Endometrial microvascular endothelial cells (primary cell): ENCODE measurements around the gene DBNL. TPM values are rescaled to one million over a fixed set of nuclear protein-coding genes. Genes with fewer than 3 reads are reported as not detected.

Experiments used
- in situ Hi-C: cut with HindIII; loops from 2 replicates; pipeline ENCODE4 v1.10.0; 2017; ENCODE audit warnings: low sequenced_read_pairs, low pct_unique_long_range_greater_than_20kb; ENCODE audit errors: inconsistent ontology term
- total RNA-seq: library from RNA; depleted of rRNA; stranded (reverse); fragments of >200 nt; gene quantifications from one replicate; pipeline ENCODE4 v1.2.3, GENCODE V29; 2015; ENCODE audit errors: inconsistent ontology term

DBNL gene
- total RNA-seq, 1 donor from 2014 or later, result 199 TPM

DNA sequence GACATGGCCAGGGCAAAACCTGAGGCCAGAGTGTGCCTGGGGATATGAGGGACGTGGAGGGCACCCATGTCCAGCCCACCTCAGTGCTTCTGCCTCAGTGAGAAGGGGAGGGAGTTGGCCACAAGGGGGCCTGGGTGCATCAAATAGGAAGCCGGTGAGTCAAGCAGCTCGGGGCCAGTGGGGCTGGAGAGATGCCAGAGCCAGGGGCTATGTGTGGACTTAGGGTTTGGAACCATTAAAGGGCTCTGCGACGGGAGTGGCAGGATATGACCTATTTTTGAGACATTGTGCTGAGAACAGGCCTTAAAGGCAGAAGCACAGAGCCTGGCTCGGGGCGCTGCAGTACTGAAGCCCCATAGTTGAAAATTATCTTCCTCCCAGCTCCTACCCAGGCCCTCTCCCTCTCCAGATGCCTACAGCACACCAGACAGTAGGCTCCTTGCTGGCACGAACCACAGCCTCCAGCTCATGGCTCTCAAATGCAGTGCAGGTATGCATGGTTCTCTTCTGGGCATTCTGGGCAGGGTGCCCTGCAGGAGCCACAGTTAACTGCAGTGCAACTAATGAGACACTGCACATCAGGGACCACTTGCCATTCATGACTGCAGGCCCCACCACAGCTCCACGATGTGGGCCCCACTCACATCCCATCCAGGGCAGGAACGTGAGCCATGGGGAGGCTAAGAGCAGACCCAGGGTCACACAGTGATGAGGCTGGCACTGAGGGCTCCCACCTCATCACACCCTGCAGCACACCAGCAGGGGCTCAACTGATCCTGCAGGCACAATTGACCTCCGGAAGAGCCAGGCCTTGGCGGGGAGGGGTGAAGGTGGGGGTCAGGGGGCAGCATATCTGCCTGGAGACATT, 28.1 kb downstream of the DBNL start:
- in situ Hi-C loops, result no loop called here

DNA sequence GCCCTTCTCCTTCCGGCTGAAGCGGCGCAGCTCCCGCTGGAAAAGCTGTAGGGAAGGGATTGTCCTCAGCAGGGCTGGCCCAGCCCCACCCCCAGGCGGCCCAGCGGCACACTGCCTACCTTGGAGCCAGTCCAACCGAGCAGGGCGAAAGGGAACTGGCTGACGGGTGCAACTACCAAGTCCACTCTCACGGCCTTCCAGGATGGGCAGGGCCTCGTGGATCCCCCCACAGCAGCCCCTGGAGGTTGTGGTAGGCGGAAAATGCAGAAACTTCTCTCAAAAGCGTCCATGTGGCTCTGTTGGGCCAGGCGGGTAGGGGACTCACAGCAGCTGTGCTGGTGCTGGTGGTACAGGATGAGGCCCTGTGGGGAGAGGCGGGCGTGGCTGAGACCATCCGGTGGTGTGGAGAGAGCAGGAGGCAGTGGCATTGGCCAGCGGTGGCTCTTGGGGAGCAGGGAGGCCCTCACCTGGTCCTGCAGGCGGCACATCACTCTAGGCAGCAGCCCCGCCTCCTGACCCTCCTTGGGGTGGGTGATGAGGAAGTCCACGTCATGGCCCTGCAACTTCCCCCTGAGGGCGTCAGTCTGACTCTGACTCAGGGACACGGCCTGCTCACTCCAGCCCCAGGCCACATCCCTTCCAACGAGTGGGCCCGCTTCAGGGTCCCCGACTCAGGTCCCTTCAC, 29.3 kb downstream of the DBNL start:
- in situ Hi-C loops, result no loop called here

DNA sequence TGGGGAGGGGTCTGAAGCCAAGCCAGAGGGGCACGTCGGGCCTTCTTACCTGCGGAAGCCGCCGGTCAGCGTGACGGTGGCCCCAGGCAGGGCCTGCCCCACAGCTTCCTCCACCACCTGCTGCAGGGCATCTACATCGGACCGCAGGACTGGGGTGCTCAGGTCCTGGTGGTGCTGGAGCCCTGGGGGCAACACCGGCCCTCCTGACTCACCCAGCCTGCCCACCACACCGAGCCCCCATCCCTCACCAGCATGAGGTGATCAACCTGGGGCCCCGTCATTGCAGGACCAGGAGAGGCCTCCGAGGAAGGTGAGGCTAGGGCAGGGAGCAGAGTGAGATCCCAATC, 29.8 kb downstream of the DBNL start:
- in situ Hi-C loops, result no loop called here

DNA sequence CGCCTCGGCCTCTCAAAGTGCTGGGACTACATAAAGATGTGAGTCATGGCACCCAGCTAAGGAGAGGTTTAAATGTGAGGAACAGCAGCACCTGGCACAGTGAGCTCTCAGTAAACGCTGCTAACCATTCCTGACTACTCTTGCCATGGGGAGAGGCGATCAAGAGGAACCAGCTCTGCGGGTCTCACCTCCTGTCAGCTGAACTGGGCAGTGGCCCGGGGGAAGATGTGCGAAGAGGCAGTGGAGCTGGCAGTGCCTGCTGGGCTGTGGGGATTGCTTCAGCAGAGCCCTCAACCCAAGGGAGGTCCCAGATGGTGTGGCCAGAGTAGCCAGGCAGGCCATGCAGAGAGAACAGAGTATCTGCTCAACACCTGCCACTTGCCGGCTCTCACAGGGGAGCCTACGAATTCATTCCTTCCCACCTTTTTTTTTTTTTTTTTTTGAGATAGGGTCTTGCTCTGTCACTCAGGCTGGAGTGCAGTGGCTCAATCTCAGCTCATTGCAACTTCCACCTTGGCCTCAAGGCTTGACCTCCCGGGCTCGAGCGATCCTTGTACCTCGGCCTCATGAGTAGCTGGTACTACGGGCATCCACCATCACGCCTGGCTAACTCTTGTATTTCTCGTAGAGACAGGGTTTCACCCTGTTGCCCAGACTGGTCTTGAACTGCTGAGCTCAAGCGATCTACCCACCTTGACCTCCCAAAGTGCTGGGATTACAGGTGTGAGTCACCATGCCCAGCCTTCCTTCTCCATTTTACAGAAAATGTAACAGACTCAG, 31.0 kb downstream of the DBNL start:
- in situ Hi-C loops, result no loop called here

DNA sequence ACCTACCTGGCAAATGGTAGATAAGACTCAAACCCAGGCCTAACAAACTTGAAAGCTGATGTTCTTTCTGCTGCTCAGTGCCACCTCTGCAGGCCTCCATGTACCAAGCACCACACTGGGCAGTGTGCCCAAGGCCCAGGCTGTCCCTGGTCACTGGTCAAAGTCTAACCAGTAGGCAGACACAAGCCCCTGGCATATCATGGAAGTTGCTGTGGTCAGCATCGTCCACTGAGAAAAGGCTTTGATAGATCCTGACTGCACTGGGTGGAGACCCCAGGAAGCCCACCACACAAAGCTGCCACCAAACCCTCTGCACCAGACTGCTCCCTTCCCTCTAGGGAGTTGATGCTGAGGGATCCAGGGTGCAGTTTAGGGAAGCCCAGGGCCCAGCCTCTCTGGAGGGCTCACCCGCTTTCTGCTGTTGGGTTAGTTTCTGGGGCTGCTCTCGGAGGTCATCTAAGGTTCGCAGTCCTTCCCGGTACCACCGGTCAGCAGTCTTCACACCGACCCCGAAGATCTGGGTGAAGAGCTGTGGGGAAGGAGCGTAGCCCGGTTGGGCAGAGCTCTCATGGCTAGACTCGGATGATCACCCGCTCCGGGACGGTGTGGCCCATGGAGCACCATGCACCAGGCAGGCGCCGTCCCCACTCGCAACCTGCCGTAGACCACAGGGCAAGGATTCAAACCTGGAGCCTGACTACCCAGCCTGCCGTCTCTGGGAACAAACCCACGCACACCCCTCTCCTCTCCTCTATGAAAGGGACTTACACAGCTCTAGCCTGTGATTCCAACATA, 31.8 kb downstream of the DBNL start:
- in situ Hi-C loops, result no loop called here

DNA sequence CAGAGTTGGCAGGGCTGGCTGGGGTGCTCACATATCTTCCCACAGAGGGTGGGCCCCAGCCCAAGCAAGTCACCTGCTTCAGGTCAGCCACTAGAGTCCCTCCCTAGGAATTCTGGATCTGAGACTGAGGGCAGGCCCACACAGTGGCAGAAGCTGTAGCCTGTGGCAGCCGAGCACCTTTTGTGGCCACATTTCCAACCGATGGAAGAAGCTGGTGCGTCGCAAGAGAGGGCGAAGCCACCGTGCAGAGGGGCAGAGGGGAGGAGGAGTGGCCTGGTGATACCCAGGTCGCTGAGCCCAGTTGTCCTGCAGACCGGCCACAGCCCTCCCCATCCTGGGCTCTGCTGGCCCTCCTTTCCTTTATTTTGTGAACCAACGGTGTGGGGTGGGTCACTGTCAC, 32.6 kb downstream of the DBNL start:
- in situ Hi-C loops, result no loop called here

GRCh38 chr7:44077681-44078091, 33.2 kb downstream of the DBNL start:
- in situ Hi-C loops, result no loop called here

GRCh38 chr7:44078521-44078920, 34.0 kb downstream of the DBNL start:
- in situ Hi-C loops, result no loop called here

DNA sequence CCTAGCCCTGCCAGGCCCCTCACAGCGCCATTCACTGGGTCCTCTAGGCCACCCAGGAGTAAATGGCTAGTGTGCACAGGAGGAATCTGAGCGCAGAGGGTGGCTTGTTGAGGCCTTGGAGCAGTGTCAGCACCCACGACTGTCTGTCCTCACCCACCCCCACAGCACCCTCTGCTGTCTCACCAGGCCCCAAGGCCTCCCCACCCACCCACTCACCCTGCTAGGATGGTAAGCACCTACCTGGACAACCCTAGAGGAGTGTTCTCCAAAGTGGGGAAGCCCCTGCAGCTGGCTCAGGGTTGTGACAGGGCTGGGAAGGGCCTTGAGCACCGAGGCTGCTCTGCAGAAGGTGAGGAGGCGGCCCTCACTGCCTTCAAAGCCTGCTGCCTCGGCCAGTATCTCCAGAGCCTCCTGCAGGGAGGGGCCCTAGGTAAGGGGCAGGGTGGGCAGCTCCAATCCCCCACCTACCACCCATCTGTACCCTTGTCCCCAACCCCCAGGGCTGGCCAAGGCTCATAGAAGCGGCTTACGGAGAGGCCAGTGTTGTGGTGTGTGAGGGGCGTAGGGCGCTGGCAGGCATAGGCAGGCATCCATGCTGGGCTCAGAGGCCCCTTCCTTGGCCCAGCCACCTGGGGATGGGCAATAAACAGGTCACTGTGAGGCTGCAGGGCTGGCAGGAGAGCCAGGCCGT, 35.0 kb downstream of the DBNL start:
- in situ Hi-C loops, result no loop called here

GRCh38 chr7:44080118-44080517, 35.6 kb downstream of the DBNL start:
- in situ Hi-C loops, result no loop called here

GRCh38 chr7:44080686-44081265, 36.3 kb downstream of the DBNL start:
- in situ Hi-C loops, result no loop called here

- in situ Hi-C loops, result no loop called here
These were observed 36.8 kb downstream of the DBNL start for GRCh38 chr7:44081266-44081748.

DNA sequence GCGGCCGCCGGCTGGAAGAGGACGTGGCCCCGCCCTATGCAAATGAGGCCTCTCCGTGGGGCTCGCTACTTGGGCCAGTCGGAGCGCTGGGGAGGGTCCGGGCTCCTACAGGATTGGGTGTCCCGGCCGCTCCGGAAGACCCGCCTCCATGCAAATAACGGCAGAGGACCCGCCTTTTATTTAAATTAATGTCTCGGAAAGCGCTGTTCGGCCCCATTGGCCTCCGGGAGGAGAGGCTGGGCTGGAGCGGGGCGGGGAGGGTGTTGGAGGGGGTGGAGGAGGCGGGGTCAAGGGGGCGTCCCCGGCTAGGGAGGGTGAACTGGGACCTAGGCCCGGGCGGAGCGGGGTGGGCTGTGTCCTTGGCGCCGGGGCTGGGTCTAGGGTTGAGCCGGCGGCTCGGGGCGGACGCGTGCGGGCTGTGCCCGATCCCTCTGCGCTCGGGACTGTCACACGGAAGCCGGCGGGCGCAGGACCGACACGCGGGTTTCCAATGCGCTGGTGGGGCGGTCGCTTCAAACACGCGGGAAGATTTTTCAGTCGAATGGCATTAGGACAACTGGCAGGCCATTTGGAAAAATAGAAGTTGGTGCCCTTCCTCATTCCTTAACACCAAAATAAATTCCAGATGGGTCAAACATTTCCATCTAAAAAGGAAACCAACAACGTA, 38.2 kb downstream of the DBNL start:
- in situ Hi-C loops, result no loop called here

DNA sequence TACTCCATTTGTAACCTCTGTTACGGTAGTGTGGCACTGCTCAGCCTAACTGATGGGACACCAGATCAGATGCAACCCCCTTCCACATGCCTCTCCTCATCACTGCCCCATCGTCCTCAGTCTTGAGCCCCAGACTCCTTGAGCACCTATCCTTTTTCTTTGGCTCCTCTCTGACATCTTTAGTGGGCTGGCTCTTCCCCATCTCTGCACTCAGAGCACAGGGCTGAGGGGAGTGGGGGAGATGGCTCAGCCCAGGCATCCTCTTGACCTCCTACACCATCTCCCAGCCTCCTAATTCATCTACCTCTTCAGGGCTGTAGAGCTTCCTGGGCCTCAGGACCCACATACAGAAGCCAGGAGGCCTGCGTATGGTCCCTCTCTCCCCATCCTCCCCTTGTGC, 39.3 kb downstream of the DBNL start:
- in situ Hi-C loops, result no loop called here

- in situ Hi-C loops, result no loop called here
These were observed 40.2 kb downstream of the DBNL start for GRCh38 chr7:44084701-44085100.

DNA sequence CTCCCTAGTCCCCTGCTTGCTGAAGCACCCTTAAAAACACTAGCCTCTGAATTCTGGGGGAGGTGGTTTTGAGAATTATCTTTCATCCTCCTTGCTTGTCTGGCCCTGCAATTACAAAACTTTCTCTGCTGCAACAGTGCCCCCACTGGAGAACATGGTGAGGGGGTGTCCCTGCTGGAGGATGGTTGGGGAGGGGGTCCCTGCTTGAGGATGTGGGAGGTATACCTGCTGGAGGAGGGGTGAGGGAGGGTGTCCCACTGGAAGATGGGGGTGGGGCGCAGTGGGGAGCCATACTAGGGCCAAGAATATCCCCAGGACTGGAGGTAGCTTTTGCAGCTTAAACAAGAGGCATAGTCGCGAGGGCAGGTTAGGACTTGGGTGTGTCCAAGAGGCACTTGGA, 41.0 kb downstream of the DBNL start:
- in situ Hi-C loops, result no loop called here

DNA sequence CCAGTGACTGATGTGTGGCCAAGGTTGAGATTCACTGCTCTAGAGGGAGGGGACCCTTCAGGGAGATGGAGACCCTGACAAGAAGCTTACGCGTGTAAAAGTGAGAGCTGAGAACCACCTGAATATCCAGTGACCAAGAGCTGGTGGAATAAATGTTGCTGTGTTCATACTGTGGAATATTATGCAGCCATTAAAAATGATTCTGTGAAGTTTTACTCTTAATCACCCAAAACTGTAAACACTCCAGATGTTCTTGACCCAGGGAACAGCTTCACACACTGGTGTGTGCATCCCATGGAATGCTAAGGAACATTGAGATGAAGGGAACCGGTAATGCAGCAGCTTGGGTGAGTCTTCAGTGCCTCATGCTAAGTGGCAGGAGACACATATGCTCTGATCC, 42.1 kb downstream of the DBNL start:
- in situ Hi-C loops, result no loop called here
